ENCODE results near the gene PYGM.

Gene PYGM

GRCh38 chr11:64718780-64719124, 41.0 kb downstream of the PYGM start:
- no peak overlapping the region for H3K4me2 ChIP-seq
- H3K27me3 ChIP-seq, result peaks cover 48% of the 10 kb centered on the region
- no peak overlapping the region for H3K27ac ChIP-seq
- H3K4me1 ChIP-seq, result peaks cover 38% of the 10 kb centered on the region
- no peak overlapping the region for H3K9ac ChIP-seq
- no peaks in the 10 kb centered on the region for H3K36me3 ChIP-seq
- H3K4me3 ChIP-seq, result no peak overlapping the region
- no peak for TF ChIP-seq Cebpa-rat (IDR thresholded peaks at IDR 0.05)
- no peaks in the 10 kb centered on the region for H4K20me1 ChIP-seq
- H3K9me3 ChIP-seq, result no peaks in the 10 kb centered on the region

DNA sequence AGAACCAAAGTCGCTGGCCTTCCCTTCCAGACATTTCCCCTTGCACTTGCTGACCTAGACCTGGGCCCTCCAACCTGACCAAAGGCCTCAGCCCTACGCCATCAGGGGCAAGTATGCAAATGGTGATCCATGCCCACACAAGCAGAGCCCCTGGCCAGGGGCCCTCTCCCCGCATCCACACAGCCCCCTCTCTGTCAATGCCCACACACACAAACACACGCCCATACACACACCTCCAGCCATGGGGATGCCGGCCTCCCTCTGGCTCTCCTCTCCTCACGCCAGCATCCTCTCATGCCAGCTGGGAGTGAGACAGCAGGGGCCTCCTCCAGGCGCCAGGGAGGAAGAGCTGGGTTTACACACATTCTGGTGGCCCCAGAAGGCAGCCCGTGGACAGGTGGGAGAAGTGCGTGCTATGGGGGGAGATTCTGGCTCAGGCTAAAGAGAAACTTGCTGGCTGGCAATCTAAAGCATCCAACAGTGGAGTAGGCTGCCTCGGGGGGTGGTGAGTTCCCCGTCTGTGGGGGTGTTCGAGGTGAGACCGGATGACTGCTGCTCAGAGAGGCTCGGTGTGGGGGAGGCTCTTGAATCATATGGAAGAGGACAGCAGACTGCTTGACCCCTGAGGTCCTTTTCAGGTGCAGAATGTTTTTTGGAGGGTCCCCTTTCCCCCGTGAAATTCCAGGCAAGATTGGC, 41.5 kb downstream of the PYGM start:
- Histone ChIP-seq H3K36me3 (no peaks in the 10 kb centered on the region), H3K4me1 (peaks cover 38% of the 10 kb centered on the region), H3K4me2 (no peak overlapping the region), H3K27ac (no peak overlapping the region), H3K4me3 (no peak overlapping the region), H3K27me3 (peaks cover 54% of the 10 kb centered on the region), H3K9ac (no peak overlapping the region), H3K9me3 (no peaks in the 10 kb centered on the region), H4K20me1 (peaks cover 2% of the 10 kb centered on the region; the same call in 1 of the 2 replicates)
- TF ChIP-seq Cebpa-rat (IDR thresholded peaks at IDR 0.05), result no peak

- Histone ChIP-seq H3K9me3 (no peaks in the 10 kb centered on the region), H3K27ac (no peak overlapping the region; the same call in 1 of the 2 replicates), H3K4me1 (peaks cover 42% of the 10 kb centered on the region), H3K4me3 (no peak overlapping the region), H3K36me3 (no peaks in the 10 kb centered on the region), H3K27me3 (peaks cover 59% of the 10 kb centered on the region), H3K9ac (no peak overlapping the region), H3K4me2 (peak overlapping the region; percentile 90), H4K20me1 (peaks cover 6% of the 10 kb centered on the region; the same call in 1 of the 2 replicates)
- no peak for TF ChIP-seq Cebpa-rat (IDR thresholded peaks at IDR 0.05)
Measured at GRCh38 chr11:64717268-64717578, 42.6 kb downstream of the PYGM start.

DNA sequence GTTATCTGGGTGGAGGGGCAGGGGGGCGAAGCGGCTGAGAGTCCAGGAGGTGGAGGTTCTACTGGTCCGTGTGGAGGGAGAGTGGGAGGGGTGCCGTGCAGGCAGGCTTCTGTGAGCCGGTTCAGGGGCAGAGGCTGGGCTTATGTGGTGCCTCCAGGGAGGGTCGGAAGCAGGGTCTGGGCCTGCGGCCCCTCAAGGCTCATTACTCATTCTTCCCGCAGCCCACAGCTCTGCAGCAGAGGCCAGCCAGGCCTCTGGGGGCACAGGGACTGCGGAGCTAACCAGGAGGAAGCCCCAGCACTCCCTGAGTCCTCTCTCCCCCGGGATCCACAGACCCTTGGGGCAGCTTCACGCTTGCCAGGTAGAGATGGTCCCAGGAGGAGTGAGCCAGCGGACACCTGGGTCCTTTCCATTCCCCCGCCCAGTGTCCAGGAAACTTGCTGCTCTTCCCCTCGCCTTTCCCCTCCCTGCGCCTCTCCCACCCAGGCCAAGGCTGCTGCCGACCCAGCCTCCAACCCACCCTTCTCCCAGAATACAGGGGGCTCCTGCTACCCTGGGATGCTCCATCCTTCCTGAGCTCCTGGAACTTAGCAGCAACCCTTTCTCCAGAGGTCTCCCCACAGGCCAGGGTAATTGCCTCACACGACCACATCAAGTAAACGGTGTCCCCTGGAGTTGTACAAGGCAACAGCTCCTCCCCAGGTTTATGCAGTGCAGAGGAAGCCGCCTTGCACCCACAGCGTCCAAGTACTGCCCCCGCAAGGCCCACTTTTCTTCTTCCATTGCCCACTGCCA, 43.1 kb downstream of the PYGM start:
- H3K9ac ChIP-seq, result peak overlapping the region; percentile 45; the same call in 1 of the 2 replicates
- peaks cover 42% of the 10 kb centered on the region for H3K4me1 ChIP-seq
- TF ChIP-seq Cebpa-rat (IDR thresholded peaks at IDR 0.05), result no peak
- peak overlapping the region; percentile 15; the same call in 1 of the 2 replicates for H3K27ac ChIP-seq
- no peaks in the 10 kb centered on the region for H3K9me3 ChIP-seq
- H3K4me3 ChIP-seq, result peak overlapping the region; percentile 20; the same call in 1 of the 2 replicates
- H3K36me3 ChIP-seq, result no peaks in the 10 kb centered on the region
- H3K4me2 ChIP-seq, result peak overlapping the region; percentile 90
- H4K20me1 ChIP-seq, result peaks cover 6% of the 10 kb centered on the region; the same call in 1 of the 2 replicates
- H3K27me3 ChIP-seq, result peaks cover 59% of the 10 kb centered on the region

DNA sequence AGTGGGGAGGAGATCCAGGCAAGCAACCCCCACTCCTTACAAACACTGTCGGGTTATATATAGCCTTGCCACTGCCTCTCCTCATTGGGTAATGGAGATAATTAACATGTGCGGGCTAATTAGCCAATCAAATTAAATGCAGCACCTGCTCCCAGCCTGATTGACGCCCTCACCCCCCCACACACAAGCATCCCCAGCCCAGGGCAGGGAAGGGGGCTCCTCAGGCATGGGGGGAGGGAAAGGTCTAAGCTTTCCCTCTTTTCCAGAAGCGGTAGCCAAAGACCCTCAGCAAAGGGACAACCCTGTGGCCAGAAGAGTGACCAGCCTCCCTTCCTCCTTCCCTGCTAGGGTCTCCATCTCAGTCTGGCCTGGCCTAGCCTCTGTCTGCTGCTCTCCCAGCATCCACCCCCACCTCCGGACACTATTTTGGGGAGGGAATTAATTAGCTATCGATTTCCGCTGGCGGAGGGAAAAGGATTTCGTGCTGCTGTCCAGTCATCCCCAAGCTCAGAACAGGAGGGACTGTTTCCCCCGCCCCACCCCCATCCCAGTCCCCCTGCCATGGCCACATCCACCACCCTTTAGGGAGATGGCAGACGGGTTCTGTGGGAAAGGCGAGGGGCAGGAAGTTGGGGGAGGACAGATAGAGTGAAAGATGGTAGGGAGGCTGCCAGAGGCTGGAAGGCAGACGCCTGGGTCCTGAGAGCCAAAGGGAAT, 43.9 kb downstream of the PYGM start:
- H3K9me3 ChIP-seq, result no peaks in the 10 kb centered on the region
- no peak for TF ChIP-seq Cebpa-rat (IDR thresholded peaks at IDR 0.05)
- peak overlapping the region; percentile 90 for H3K4me2 ChIP-seq
- H3K27me3 ChIP-seq, result peaks cover 59% of the 10 kb centered on the region
- no peak overlapping the region; the same call in 1 of the 2 replicates for H3K4me3 ChIP-seq
- peaks cover 6% of the 10 kb centered on the region; the same call in 1 of the 2 replicates for H4K20me1 ChIP-seq
- H3K4me1 ChIP-seq, result peaks cover 49% of the 10 kb centered on the region
- H3K27ac ChIP-seq, result 0 out of 2 replicates have a peak overlapping the region, but pooled peaks have one; percentile 15
- H3K9ac ChIP-seq, result peak overlapping the region; percentile 45; the same call in 1 of the 2 replicates
- H3K36me3 ChIP-seq, result no peaks in the 10 kb centered on the region

- H3K36me3 ChIP-seq, result no peaks in the 10 kb centered on the region
- H3K4me2 ChIP-seq, result peak overlapping the region; percentile 90
- peaks cover 56% of the 10 kb centered on the region for H3K4me1 ChIP-seq
- no peak overlapping the region for H3K4me3 ChIP-seq
- peaks cover 59% of the 10 kb centered on the region for H3K27me3 ChIP-seq
- no peak overlapping the region for H3K9ac ChIP-seq
- no peaks in the 10 kb centered on the region for H3K9me3 ChIP-seq
- no peak for TF ChIP-seq Cebpa-rat (IDR thresholded peaks at IDR 0.05)
- H3K27ac ChIP-seq, result no peak overlapping the region
- H4K20me1 ChIP-seq, result peaks cover 6% of the 10 kb centered on the region; the same call in 1 of the 2 replicates
Measured at GRCh38 chr11:64715110-64715509, 44.7 kb downstream of the PYGM start.

DNA sequence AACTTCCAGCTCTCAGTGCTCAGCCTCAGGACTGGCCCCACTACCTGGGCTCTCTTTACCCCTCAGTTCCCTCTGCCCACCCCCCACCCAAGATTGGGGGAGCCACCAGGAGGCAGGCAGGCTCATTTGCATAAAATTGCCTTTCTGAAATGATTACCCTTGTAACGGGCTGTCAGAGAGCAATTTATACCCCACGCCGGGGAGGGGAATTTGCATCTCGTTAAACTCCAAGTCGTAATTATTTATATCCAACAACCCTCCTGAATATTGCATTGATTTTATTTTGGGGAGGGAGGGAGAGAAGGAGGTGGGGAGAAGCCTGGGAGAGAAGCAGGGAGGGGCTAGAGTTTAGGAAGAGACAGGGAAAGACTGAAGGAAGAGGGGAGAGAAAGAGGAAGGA, 45.1 kb downstream of the PYGM start:
- H3K9ac ChIP-seq, result no peak overlapping the region
- peaks cover 56% of the 10 kb centered on the region for H3K4me1 ChIP-seq
- no peak for TF ChIP-seq Cebpa-rat (IDR thresholded peaks at IDR 0.05)
- no peak overlapping the region for H3K4me2 ChIP-seq
- no peak overlapping the region for H3K4me3 ChIP-seq
- no peaks in the 10 kb centered on the region for H3K36me3 ChIP-seq
- peaks cover 60% of the 10 kb centered on the region for H3K27me3 ChIP-seq
- H4K20me1 ChIP-seq, result peaks cover 6% of the 10 kb centered on the region; the same call in 1 of the 2 replicates
- H3K9me3 ChIP-seq, result no peaks in the 10 kb centered on the region
- no peak overlapping the region for H3K27ac ChIP-seq

DNA sequence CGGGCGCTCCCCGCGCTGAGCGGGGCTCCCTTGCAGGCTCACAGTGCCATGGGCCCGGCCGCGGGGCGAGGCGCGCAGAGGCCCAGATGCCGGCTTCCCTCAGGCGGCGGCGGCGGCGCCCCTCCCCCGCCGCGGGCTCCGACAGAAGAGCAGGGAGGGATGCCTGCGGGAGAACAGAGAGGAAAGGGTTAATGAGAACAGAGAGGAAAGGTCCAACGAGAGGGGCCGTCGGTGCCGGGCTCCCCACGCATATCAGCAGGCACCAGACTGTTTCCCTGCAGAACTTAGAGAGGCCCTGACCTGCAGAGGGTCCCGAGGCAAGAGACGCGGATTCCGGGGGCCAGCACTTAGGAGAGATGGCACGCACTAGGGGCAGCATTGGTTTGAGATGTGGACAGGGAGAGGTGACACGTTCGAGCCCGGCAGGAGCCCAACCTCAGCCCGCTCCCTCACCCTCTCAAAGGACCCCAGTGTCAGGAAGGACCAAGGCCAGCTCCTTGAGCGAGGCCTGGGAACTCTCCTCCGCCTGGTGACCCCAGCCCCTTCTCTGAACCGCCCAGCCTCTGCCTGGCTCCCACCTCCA, 45.9 kb downstream of the PYGM start:
- H3K4me1 ChIP-seq, result peaks cover 56% of the 10 kb centered on the region
- 0 out of 2 replicates have a peak overlapping the region, but pooled peaks have one; percentile 2 for H3K4me3 ChIP-seq
- H3K4me2 ChIP-seq, result peak overlapping the region; percentile 20
- no peaks in the 10 kb centered on the region for H3K9me3 ChIP-seq
- H3K27me3 ChIP-seq, result peaks cover 60% of the 10 kb centered on the region
- no peak for TF ChIP-seq Cebpa-rat (IDR thresholded peaks at IDR 0.05)
- H3K9ac ChIP-seq, result no peak overlapping the region
- no peaks in the 10 kb centered on the region for H3K36me3 ChIP-seq
- H4K20me1 ChIP-seq, result peaks cover 6% of the 10 kb centered on the region; the same call in 1 of the 2 replicates
- no peak overlapping the region for H3K27ac ChIP-seq

GRCh38 chr11:64713016-64713707, 46.6 kb downstream of the PYGM start:
- peak overlapping the region; percentile 20 for H3K4me2 ChIP-seq
- H3K27ac ChIP-seq, result no peak overlapping the region
- TF ChIP-seq Cebpa-rat (IDR thresholded peaks at IDR 0.05), result no peak
- H3K9me3 ChIP-seq, result no peaks in the 10 kb centered on the region
- H4K20me1 ChIP-seq, result peaks cover 6% of the 10 kb centered on the region; the same call in 1 of the 2 replicates
- H3K27me3 ChIP-seq, result peaks cover 60% of the 10 kb centered on the region
- no peaks in the 10 kb centered on the region for H3K36me3 ChIP-seq
- H3K9ac ChIP-seq, result no peak overlapping the region
- H3K4me1 ChIP-seq, result peaks cover 56% of the 10 kb centered on the region
- H3K4me3 ChIP-seq, result 0 out of 2 replicates have a peak overlapping the region, but pooled peaks have one; percentile 2

All from BLaER1 (cell line).